Parathyroid adenoma (tissue), 2 donors: ENCODE data around the gene LIN54.

Source experiments
- H2AFZ ChIP-seq: fragments of 300-600 bp; sonication (generic); one replicate; pipeline ENCODE4 v1.7.0; 2017; ENCODE audit warnings: antibody characterized with exemption, mild to moderate bottlenecking
- H3K27ac ChIP-seq: fragments of 300-600 bp; sonication (generic); one replicate; pipeline ENCODE4 v1.7.0; 2017
- H3K27me3 ChIP-seq: fragments of 300-600 bp; sonication (generic); one replicate; pipeline ENCODE4 v1.7.0; 2017; ENCODE audit warnings: low read length; ENCODE audit not compliant: control insufficient read depth, insufficient read depth
- H3K36me3 ChIP-seq: fragments of 300-600 bp; sonication (generic); one replicate; pipeline ENCODE4 v1.7.0; 2017; ENCODE audit warnings: low read length; ENCODE audit not compliant: control insufficient read depth, insufficient read depth
- H3K4me1 ChIP-seq: fragments of 300-600 bp; sonication (generic); one replicate; pipeline ENCODE4 v1.7.0; 2017; ENCODE audit warnings: control low read depth
- H3K4me2 ChIP-seq: fragments of 300-600 bp; sonication (generic); one replicate; pipeline ENCODE4 v1.7.0; 2017; ENCODE audit warnings: low read length
- H3K4me3 ChIP-seq: fragments of 300-600 bp; sonication (generic); one replicate; pipeline ENCODE4 v1.7.0; 2017; ENCODE audit warnings: low read depth, low read length
- H3K79me2 ChIP-seq: fragments of 300-600 bp; sonication (generic); one replicate; pipeline ENCODE4 v1.7.0; 2017; ENCODE audit warnings: control low read depth
- H3K9ac ChIP-seq: fragments of 300-600 bp; sonication (generic); one replicate; pipeline ENCODE4 v1.7.0; 2017; ENCODE audit warnings: mild to moderate bottlenecking
- H3K9me3 ChIP-seq: fragments of 300-600 bp; sonication (generic); one replicate; pipeline ENCODE4 v1.7.0; 2017; ENCODE audit warnings: low read length; ENCODE audit not compliant: control insufficient read depth
- TF ChIP-seq, protein P1 (sequence below): fragments of 300-600 bp; sonication (generic); IDR thresholded peaks from one replicate; pipeline ENCODE4 v1.7.0; 2017; ENCODE audit warnings: antibody characterized with exemption, mild to moderate bottlenecking
- donor health status: primary hyperparathyroidism.

Gene LIN54

DNA sequence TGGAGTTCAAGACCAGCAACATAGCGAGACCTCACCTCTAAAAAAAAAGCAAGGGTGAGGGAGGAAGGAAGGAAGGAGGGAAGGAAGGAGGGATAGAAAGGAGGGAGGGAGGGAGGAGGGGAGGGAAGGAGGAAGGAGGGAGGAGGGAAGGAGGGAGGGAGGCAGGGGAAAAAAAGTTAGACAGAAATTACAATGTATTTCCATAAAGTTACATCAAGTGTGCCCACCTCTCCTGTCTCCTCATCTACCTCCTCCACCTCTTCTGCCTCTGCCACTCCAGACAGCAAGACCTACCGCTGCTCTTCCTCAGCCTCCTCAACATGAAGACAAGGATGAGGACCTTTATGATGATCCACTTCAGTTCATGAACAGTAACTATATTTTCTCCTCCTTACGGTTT, 8.3 kb downstream of the LIN54 start:
- Histone ChIP-seq H3K9ac (no peak overlapping the region), H3K4me3 (no peak overlapping the region), H2AFZ (no peak overlapping the region), H3K27ac (no peak overlapping the region), H3K4me1 (no peaks in the 10 kb centered on the region), H3K79me2 (peaks cover 12% of the 10 kb centered on the region), H3K27me3 (no peaks in the 10 kb centered on the region), H3K9me3 (no peaks in the 10 kb centered on the region), H3K36me3 (no peaks in the 10 kb centered on the region), H3K4me2 (no peak overlapping the region)
- TF ChIP-seq, protein P1, sequence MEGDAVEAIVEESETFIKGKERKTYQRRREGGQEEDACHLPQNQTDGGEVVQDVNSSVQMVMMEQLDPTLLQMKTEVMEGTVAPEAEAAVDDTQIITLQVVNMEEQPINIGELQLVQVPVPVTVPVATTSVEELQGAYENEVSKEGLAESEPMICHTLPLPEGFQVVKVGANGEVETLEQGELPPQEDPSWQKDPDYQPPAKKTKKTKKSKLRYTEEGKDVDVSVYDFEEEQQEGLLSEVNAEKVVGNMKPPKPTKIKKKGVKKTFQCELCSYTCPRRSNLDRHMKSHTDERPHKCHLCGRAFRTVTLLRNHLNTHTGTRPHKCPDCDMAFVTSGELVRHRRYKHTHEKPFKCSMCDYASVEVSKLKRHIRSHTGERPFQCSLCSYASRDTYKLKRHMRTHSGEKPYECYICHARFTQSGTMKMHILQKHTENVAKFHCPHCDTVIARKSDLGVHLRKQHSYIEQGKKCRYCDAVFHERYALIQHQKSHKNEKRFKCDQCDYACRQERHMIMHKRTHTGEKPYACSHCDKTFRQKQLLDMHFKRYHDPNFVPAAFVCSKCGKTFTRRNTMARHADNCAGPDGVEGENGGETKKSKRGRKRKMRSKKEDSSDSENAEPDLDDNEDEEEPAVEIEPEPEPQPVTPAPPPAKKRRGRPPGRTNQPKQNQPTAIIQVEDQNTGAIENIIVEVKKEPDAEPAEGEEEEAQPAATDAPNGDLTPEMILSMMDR: no peak

DNA sequence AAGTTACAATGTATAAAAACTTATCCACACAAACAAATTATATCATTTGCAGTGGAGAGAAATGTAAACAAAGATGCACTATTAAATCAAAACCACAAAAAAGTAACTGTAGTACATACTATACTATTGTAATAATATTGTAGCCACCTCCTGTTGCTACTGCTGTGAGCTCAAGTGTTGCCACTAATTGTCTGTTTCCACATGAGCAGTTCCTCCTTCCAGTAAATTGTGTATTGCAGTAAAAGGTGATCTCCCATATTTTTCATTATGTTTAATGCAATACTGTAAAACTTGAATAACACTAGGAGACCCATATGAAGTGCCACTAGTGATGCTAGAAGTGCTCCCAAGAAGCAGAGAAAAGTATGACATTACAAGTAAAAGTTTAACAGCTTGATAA, 11.7 kb downstream of the LIN54 start:
- H3K9ac ChIP-seq: no peak overlapping the region
- H3K9me3 ChIP-seq: no peaks in the 10 kb centered on the region
- TF ChIP-seq, protein P1: no peak
- H3K4me1 ChIP-seq: no peaks in the 10 kb centered on the region
- H3K36me3 ChIP-seq: no peaks in the 10 kb centered on the region
- H2AFZ ChIP-seq: no peak overlapping the region
- no peak overlapping the region for H3K27ac ChIP-seq
- H3K4me2 ChIP-seq: no peak overlapping the region
- no peak overlapping the region for H3K4me3 ChIP-seq
- no peaks in the 10 kb centered on the region for H3K27me3 ChIP-seq
- H3K79me2 ChIP-seq: peaks cover 7% of the 10 kb centered on the region

DNA sequence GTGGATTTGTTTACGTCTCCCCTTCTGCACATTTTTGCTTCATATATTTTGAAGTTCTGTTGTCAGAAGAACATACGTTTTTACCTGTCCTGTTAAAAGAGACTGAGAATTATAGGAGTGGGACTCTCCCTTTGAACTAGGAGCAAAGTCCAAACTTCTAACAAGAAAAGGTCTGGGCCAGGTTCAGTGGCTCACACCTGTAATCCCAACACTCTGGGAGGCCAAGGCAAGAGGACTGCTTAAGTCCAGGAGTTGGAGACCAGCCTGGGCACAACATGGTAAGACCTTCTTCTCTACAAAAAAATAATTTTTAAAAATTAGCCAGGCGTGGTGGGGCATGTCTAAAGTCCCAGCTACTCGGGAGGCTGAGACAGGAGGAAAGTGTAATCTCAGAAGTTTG, 15.8 kb downstream of the LIN54 start:
- Histone ChIP-seq H3K4me1 (no peaks in the 10 kb centered on the region), H3K27ac (no peak overlapping the region), H3K27me3 (no peaks in the 10 kb centered on the region), H3K4me2 (no peak overlapping the region), H3K79me2 (peaks cover 8% of the 10 kb centered on the region), H3K9me3 (no peaks in the 10 kb centered on the region), H3K36me3 (no peaks in the 10 kb centered on the region), H2AFZ (no peak overlapping the region), H3K4me3 (no peak overlapping the region), H3K9ac (no peak overlapping the region)
- TF ChIP-seq, protein P1: no peak

DNA sequence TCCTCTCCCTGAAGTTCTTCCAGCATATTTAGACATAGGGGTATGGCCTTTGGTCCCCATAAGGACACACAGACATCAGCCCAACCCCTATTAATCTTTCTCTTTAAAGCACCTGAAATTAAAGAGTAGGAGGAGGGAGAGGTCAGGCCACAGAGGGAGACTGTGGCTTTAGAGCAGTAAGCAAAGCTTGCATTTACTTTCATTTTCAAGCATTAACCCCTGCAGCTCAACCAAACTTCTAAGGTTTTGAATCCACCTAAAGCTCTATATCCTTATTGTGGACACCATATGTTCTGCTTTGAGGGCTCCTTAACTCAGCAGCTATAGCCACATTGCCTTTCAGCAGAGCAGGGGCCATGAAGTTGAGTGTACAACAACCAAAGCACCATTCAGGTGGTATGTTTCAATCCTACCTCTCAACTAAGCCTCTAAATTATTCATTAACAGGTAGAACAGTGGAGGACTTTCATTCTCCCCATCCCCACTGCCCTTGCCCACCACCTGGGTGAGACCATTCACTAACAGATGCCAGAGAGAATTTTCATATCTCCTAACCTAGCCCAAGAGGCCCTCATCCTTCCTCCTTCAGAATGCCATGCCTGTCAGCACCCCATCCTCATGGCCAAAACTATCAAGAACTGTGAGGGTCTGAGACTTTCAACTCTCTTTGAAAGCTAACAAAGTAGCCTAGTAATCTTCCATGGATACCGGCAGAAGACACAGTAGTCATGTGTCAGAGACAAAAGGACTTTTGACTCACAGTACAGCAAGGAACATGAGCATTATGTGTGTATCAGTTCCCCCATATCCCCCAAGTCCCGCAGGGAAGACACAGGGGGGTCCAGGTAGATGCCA, 20.8 kb downstream of the LIN54 start:
- Histone ChIP-seq H3K79me2 (peaks cover 3% of the 10 kb centered on the region), H3K4me1 (no peaks in the 10 kb centered on the region), H3K36me3 (no peaks in the 10 kb centered on the region), H3K9me3 (no peaks in the 10 kb centered on the region), H3K4me2 (no peak overlapping the region), H3K27me3 (no peaks in the 10 kb centered on the region), H3K9ac (no peak overlapping the region), H3K4me3 (no peak overlapping the region), H2AFZ (no peak overlapping the region), H3K27ac (no peak overlapping the region)
- TF ChIP-seq, protein P1: no peak
